ENCODE measurements around the gene NTRK2. TPM values are rescaled to one million over a fixed set of nuclear protein-coding genes. Genes with fewer than 3 reads are reported as not detected.

Gene NTRK2
- total RNA-seq, 4 donors from 2014 or later = 1.1 to 7.3 (median 1.5) TPM

DNA sequence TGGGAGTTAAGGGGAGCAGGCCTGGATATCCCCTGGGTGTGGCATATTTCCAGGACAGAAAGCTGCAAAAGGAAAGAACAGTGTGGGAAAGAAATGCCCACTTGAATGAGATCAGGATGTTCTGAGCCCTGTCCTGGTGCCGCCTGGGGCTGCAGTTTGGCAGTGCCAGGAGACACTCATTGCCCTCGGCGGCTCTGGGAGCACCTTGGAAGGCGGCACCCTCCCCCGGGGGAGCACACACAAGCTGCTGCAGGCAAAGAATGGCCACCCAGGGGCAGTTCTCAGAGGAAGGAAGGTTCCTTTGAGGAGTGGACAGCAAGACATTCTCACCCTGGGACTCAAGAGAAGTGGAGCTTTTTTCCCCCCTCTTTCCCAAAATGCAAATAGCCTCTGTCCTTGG lies 305.3 kb downstream of the NTRK2 start:
- no peak for TF ChIP-seq CTCF (IDR thresholded peaks at IDR 0.05 in 4 of 5, conservative IDR thresholded peaks at IDR 0.05 in 1 of 5)
- TF ChIP-seq POLR2A (IDR thresholded peaks at IDR 0.05) = no peak

GRCh38 chr9:84975926-84976325 lies 306.4 kb downstream of the NTRK2 start:
- no peak for DNase-seq
- intact Hi-C loops (cut with DNase I; ENCODE audit: low total_unique reads) = no loop called here
- no peaks in the 10 kb centered on the region for H3K9me3 ChIP-seq
- in situ Hi-C loops (cut with MboI; ENCODE audit: low sequenced_read_pairs in 4 of 4) = no loop called here
- TF ChIP-seq CTCF (IDR thresholded peaks at IDR 0.05 in 4 of 5, conservative IDR thresholded peaks at IDR 0.05 in 1 of 5) = no peak
- TF ChIP-seq POLR2A (IDR thresholded peaks at IDR 0.05) = no peak
- H3K4me3 ChIP-seq = no peak overlapping the region
- ATAC-seq = no peak
- H3K36me3 ChIP-seq = no peaks in the 10 kb centered on the region
- no peaks in the 10 kb centered on the region for H3K27me3 ChIP-seq
- no peaks in the 10 kb centered on the region for H3K4me1 ChIP-seq
- H3K27ac ChIP-seq = no peak overlapping the region

More for the DNA sequence above, 305.3 kb downstream of the NTRK2 start:
- Histone ChIP-seq H3K27ac (no peak overlapping the region), H3K27me3 (no peaks in the 10 kb centered on the region), H3K4me1 (no peaks in the 10 kb centered on the region), H3K9me3 (no peaks in the 10 kb centered on the region), H3K36me3 (no peaks in the 10 kb centered on the region), H3K4me3 (no peak overlapping the region)
- in situ Hi-C loops (cut with MboI; ENCODE audit: low sequenced_read_pairs in 4 of 4) (loop anchor here in 3 of 4 donors (25.0 kb wide), 2 partner anchors 563 to 588 kb away; no protein-coding TSS in a partner anchor), intact Hi-C loops (cut with DNase I; ENCODE audit: low total_unique reads) (no loop called here)
- ATAC-seq (no peak), DNase-seq (no peak)

DNA sequence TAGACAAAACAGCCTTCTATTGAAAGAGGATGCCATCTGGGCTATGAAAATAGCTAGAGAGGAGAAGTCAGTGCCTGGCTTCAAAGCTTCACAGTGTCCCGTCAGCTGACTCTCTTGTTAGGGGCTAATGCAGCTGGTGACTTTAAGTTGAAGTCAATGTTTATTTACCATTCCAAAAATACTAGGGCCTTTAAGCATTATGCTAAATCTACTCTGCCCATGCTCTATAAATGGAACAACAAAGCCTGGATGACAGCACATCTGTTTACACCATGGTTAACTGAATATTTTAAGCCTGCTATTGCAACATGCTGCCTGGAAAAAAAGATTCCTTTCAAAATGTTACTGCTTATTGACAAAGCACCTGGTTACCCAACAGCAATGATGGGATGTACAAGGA lies 309.1 kb downstream of the NTRK2 start:
- ATAC-seq (no peak), DNase-seq (no peak)
- TF ChIP-seq POLR2A (IDR thresholded peaks at IDR 0.05) (no peak), CTCF (IDR thresholded peaks at IDR 0.05 in 4 of 5, conservative IDR thresholded peaks at IDR 0.05 in 1 of 5) (no peak)
- intact Hi-C loops (cut with DNase I; ENCODE audit: low total_unique reads) (no loop called here), in situ Hi-C loops (cut with MboI; ENCODE audit: low sequenced_read_pairs in 4 of 4) (no loop called here)
- Histone ChIP-seq H3K27me3 (no peaks in the 10 kb centered on the region), H3K27ac (no peak overlapping the region), H3K4me1 (no peaks in the 10 kb centered on the region), H3K4me3 (no peak overlapping the region), H3K36me3 (no peaks in the 10 kb centered on the region), H3K9me3 (no peaks in the 10 kb centered on the region)

DNA sequence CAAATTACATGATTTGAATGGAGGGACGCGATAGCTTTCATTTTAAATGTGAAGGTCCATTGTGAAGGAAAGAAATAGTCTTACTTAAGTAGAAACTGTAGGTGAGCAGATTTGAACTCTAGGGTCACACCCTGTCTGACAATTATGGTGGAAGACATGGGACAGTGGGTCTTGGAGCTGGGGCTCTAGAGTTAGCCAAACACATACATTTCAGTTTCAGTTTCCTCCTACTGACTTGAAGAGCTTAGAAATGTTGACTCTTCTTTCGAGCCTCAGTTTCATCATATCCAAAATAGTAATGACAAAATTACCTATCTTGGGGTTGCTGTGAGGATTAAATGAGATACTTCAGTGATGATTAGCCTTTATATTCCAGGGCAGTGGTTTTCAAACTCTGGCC lies 314.2 kb downstream of the NTRK2 start:
- no peaks in the 10 kb centered on the region for H3K9me3 ChIP-seq
- no peaks in the 10 kb centered on the region for H3K4me1 ChIP-seq
- intact Hi-C loops (cut with DNase I; ENCODE audit: low total_unique reads) = no loop called here
- H3K4me3 ChIP-seq = no peak overlapping the region
- H3K27ac ChIP-seq = no peak overlapping the region
- TF ChIP-seq CTCF (IDR thresholded peaks at IDR 0.05 in 4 of 5, conservative IDR thresholded peaks at IDR 0.05 in 1 of 5) = no peak
- no peak for TF ChIP-seq POLR2A (IDR thresholded peaks at IDR 0.05)
- ATAC-seq (no peak), DNase-seq (no peak)
- in situ Hi-C loops (cut with MboI; ENCODE audit: low sequenced_read_pairs in 4 of 4) = no loop called here
- H3K36me3 ChIP-seq = no peaks in the 10 kb centered on the region
- no peaks in the 10 kb centered on the region for H3K27me3 ChIP-seq

GRCh38 chr9:84988621-84989020 lies 319.1 kb downstream of the NTRK2 start:
- Histone ChIP-seq H3K36me3 (no peaks in the 10 kb centered on the region), H3K27ac (no peak overlapping the region), H3K4me3 (no peak overlapping the region), H3K27me3 (no peaks in the 10 kb centered on the region), H3K9me3 (no peaks in the 10 kb centered on the region), H3K4me1 (no peaks in the 10 kb centered on the region)
- no peak for ATAC-seq
- intact Hi-C loops (cut with DNase I; ENCODE audit: low total_unique reads) (no loop called here), in situ Hi-C loops (cut with MboI; ENCODE audit: low sequenced_read_pairs in 4 of 4) (no loop called here)
- TF ChIP-seq POLR2A (IDR thresholded peaks at IDR 0.05) = no peak
- TF ChIP-seq CTCF (IDR thresholded peaks at IDR 0.05 in 4 of 5, conservative IDR thresholded peaks at IDR 0.05 in 1 of 5) = no peak
- no peak for DNase-seq
